Upper lobe of left lung (tissue), 6 donors: ENCODE measurements around the gene ABHD17C. TPM values are rescaled to one million over a fixed set of nuclear protein-coding genes. Genes with fewer than 3 reads are reported as not detected.

Source experiments
- ATAC-seq, 2 donors: fragments of 200-7000 bp; cut with Tn5 transposase; one replicate each; pipeline ENCODE4 v1.9.1; 2022; ENCODE audit warnings: mild to moderate bottlenecking in 2 of 2, moderate library complexity in 2 of 2; ENCODE audit not compliant: low FRiP score in 2 of 2
- DNase-seq, 2 donors: peaks; one replicate each; pipeline ENCODE4 v3.0.0-alpha.2; 2019 to 2020
- H3K27ac ChIP-seq, 4 donors: fragments of 200-600 bp; sonication (generic); one replicate each; pipeline ENCODE4 v1.5.1; 2016 to 2019
- H3K27me3 ChIP-seq, 4 donors: fragments of 200-600 bp; sonication (generic); one replicate each; pipeline ENCODE4 v1.5.1; 2017 to 2019
- H3K36me3 ChIP-seq, 4 donors: fragments of 200-600 bp; sonication (generic); one replicate each; pipeline ENCODE4 v1.5.1; 2016 to 2019
- H3K4me1 ChIP-seq, 4 donors: fragments of 200-600 bp; sonication (generic); one replicate each; pipeline ENCODE4 v1.5.1; 2018 to 2019
- H3K4me3 ChIP-seq, 4 donors: fragments of 200-600 bp; sonication (generic); one replicate each; pipeline ENCODE4 v1.5.1; 2017 to 2019; ENCODE audit warnings: mild to moderate bottlenecking in 2 of 4, moderate library complexity in 1 of 4
- H3K9me3 ChIP-seq, 4 donors: fragments of 200-600 bp; sonication (generic); one replicate each; pipeline ENCODE4 v1.5.1; 2018 to 2019
- CTCF ChIP-seq, 6 experiments: fragments of 450-650 bp in 4 of 6; fragments of 200-600 bp in 2 of 6; sonication (generic) in 2 of 6; IDR thresholded peaks; one replicate each; pipeline ENCODE4 v1.5.1; 2016 to 2019; ENCODE audit warnings: antibody characterized with exemption in 6 of 6
- EP300 ChIP-seq, 4 donors: sonication (generic); formaldehyde crosslinking; IDR thresholded peaks; one replicate each; pipeline ENCODE4 v1.5.1; 2017; ENCODE audit warnings: antibody characterized with exemption in 4 of 4, control low read depth in 2 of 4
- POLR2A ChIP-seq, 4 donors: fragments of 450-650 bp; IDR thresholded peaks; one replicate each; pipeline ENCODE4 v1.5.1; 2016 to 2017; ENCODE audit warnings: antibody characterized with exemption in 4 of 4, mild to moderate bottlenecking in 2 of 4
- POLR2AphosphoS5 ChIP-seq, 2 donors: sonication (generic); formaldehyde crosslinking; IDR thresholded peaks; one replicate each; pipeline ENCODE4 v1.5.1; 2017; ENCODE audit warnings: antibody characterized with exemption in 2 of 2
- WGBS, 2 donors: methylation state at CpG; one replicate each; pipeline ENCODE4 v1.1.5; 2017 to 2018; 5-methylcytosine and 5-hydroxymethylcytosine counted together
- total RNA-seq, 6 donors: library from RNA; depleted of rRNA in 4 of 6; stranded (reverse); fragments of >200 nt in 4 of 6; gene quantifications; one replicate each; pipeline versions ENCODE4 v1.1.0 to v1.2.1, GENCODE V29; 2016 to 2021
- donor health status: DM: no; HTN: no; CAD: no; lungs with moderate emphysema.
- donor health status: DM: no; HTN: yes; CAD: no; lungs with severe emphysema.

The ABHD17C gene
- total RNA-seq, 6 donors from 2014 or later: 15.7 to 34.2 (median 25.5) TPM

- no peaks in the 10 kb centered on the region for H3K36me3 ChIP-seq
- WGBS, 2 donors: 85 to 89% methylated on average over 7 of the region's 7 CpGs
- H3K27ac ChIP-seq: no peak overlapping the region
- H3K4me3 ChIP-seq: no peak overlapping the region
- TF ChIP-seq POLR2AphosphoS5 (IDR thresholded peaks at IDR 0.05): no peak
- TF ChIP-seq CTCF (IDR thresholded peaks at IDR 0.05): no peak
- no peak for TF ChIP-seq POLR2A (IDR thresholded peaks at IDR 0.05)
- no peak for TF ChIP-seq EP300 (IDR thresholded peaks at IDR 0.05)
- H3K4me1 ChIP-seq: no peaks in the 10 kb centered on the region
- DNase-seq (no peak), ATAC-seq (no peak)
- no peaks in the 10 kb centered on the region for H3K27me3 ChIP-seq
- H3K9me3 ChIP-seq: no peaks in the 10 kb centered on the region
Observed at GRCh38 chr15:80769153-80769828, 74.2 kb downstream of the ABHD17C start.

GRCh38 chr15:80769829-80770705 is 75.0 kb downstream of the ABHD17C start:
- ATAC-seq (no peak), DNase-seq (no peak)
- no peaks in the 10 kb centered on the region for H3K36me3 ChIP-seq
- H3K27me3 ChIP-seq: no peaks in the 10 kb centered on the region
- H3K27ac ChIP-seq: no peak overlapping the region
- no peak overlapping the region for H3K4me3 ChIP-seq
- H3K9me3 ChIP-seq: no peaks in the 10 kb centered on the region
- no peaks in the 10 kb centered on the region for H3K4me1 ChIP-seq
- WGBS, 2 donors: 85 to 94% methylated on average over 7 of the region's 7 CpGs
- no peak for TF ChIP-seq CTCF (IDR thresholded peaks at IDR 0.05)
- no peak for TF ChIP-seq EP300 (IDR thresholded peaks at IDR 0.05)
- no peak for TF ChIP-seq POLR2AphosphoS5 (IDR thresholded peaks at IDR 0.05)
- TF ChIP-seq POLR2A (IDR thresholded peaks at IDR 0.05): no peak

DNA sequence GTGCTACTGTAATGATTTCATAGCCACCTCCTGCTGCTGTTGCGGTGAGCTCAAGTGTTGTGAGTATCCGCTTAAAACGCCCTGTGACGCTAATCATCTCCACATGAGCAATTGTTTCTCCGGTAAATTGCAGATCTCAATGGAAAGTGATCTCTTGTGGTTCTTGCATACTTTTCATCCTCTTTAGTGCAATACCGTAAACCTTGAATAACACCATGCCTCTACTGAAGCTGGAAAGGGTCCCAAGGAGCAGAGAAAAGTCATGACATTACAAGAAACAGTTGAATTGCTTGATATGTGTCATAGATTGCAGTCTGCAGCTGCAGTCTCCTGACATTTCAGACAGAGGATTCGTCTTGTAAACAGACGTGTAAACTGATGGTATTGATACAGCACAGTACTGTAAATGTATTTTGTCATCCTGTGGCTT is 78.0 kb downstream of the ABHD17C start:
- TF ChIP-seq EP300 (IDR thresholded peaks at IDR 0.05) (peak in 1 of 4 donors; percentile 43), POLR2A (IDR thresholded peaks at IDR 0.05) (no peak), CTCF (IDR thresholded peaks at IDR 0.05) (no peak), POLR2AphosphoS5 (IDR thresholded peaks at IDR 0.05) (no peak)
- ATAC-seq (no peak), DNase-seq (no peak)
- Histone ChIP-seq H3K9me3 (no peaks in the 10 kb centered on the region), H3K4me3 (no peak overlapping the region), H3K27ac (no peak overlapping the region), H3K36me3 (no peaks in the 10 kb centered on the region), H3K27me3 (no peaks in the 10 kb centered on the region), H3K4me1 (peaks cover 17 to 22% (median 20%) of the 10 kb centered on the region in 4 donors)
- 70 to 85% methylated on average over 8 of the region's 8 CpGs for WGBS, 2 donors

GRCh38 chr15:80773792-80774352 is 78.8 kb downstream of the ABHD17C start:
- DNase-seq: no peak
- H3K36me3 ChIP-seq: no peaks in the 10 kb centered on the region
- H3K27me3 ChIP-seq: peaks cover 0 to 2% (median 0%) of the 10 kb centered on the region in 4 donors
- no peak overlapping the region for H3K4me3 ChIP-seq
- H3K4me1 ChIP-seq: peaks cover 21 to 29% (median 26%) of the 10 kb centered on the region in 4 donors
- no peak for ATAC-seq
- 79 to 89% methylated on average over 5 of the region's 5 CpGs for WGBS, 2 donors
- TF ChIP-seq CTCF (IDR thresholded peaks at IDR 0.05): no peak
- H3K27ac ChIP-seq: no peak overlapping the region
- H3K9me3 ChIP-seq: no peaks in the 10 kb centered on the region
